ENCODE data around the gene TACC3. TPM values are rescaled to one million over a fixed set of nuclear protein-coding genes. Genes with fewer than 3 reads are reported as not detected.

Gene TACC3
- total and polyA plus RNA-seq, 2 experiments from 2014 or later, result 9.7 to 18.2 TPM

GRCh38 chr4:1740021-1740545 lies 18.8 kb downstream of the TACC3 start:
- no peak overlapping the region for H3K9ac ChIP-seq
- H3K9me2 ChIP-seq (ENCODE audit: insufficient read depth), result no peaks in the 10 kb centered on the region
- H3K27ac ChIP-seq, result no peak overlapping the region
- 96 to 98% methylated on average over 17 to 22 of the region's 22 CpGs for WGBS, 2 experiments (ENCODE audit: low coverage in 1 of 2, low lambda C conversion rate in 2 of 2, missing lambda C conversion rate in 2 of 2)
- no peaks in the 10 kb centered on the region for H3K9me3 ChIP-seq (ENCODE audit: low read depth)
- no peaks in the 10 kb centered on the region for H3K79me2 ChIP-seq (ENCODE audit: insufficient read depth)
- no peaks in the 10 kb centered on the region for H4K20me1 ChIP-seq (ENCODE audit: insufficient read depth)
- no peak overlapping the region for H2AFZ ChIP-seq
- H3K4me2 ChIP-seq (ENCODE audit: unreplicated experiment), result no peak overlapping the region
- no peaks in the 10 kb centered on the region for H3K27me3 ChIP-seq (replicated peaks; ENCODE audit: insufficient read depth)
- no peak for DNase-seq
- H3F3A ChIP-seq (ENCODE audit: insufficient read depth), result no peaks in the 10 kb centered on the region
- no peak overlapping the region for H3K4me3 ChIP-seq
- in situ Hi-C loops (cut with MboI), result loop anchor here (5.0 kb wide), 1 partner anchor 72 kb away; no protein-coding TSS in a partner anchor
- peaks cover 17% of the 10 kb centered on the region for H3K36me3 ChIP-seq (ENCODE audit: low read depth)
- no peaks in the 10 kb centered on the region for H3K4me1 ChIP-seq (ENCODE audit: insufficient read depth)
- no peak for TF ChIP-seq EZH2 (IDR thresholded peaks at IDR 0.05; ENCODE audit: insufficient read depth, poor library complexity, severe bottlenecking)
- no peak for TF ChIP-seq EZH2phosphoT487 (IDR thresholded peaks at IDR 0.05; ENCODE audit: insufficient read depth, low read depth)

- no peaks in the 10 kb centered on the region for H3K4me1 ChIP-seq (ENCODE audit: insufficient read depth)
- no peaks in the 10 kb centered on the region for H4K20me1 ChIP-seq (ENCODE audit: insufficient read depth)
- no peak overlapping the region for H3K4me3 ChIP-seq
- peaks cover 17% of the 10 kb centered on the region for H3K36me3 ChIP-seq (ENCODE audit: low read depth)
- H3K9ac ChIP-seq, result no peak overlapping the region
- TF ChIP-seq EZH2phosphoT487 (IDR thresholded peaks at IDR 0.05; ENCODE audit: insufficient read depth, low read depth), result no peak
- no peak for TF ChIP-seq EZH2 (IDR thresholded peaks at IDR 0.05; ENCODE audit: insufficient read depth, poor library complexity, severe bottlenecking)
- H3K9me3 ChIP-seq (ENCODE audit: low read depth), result no peaks in the 10 kb centered on the region
- no peak overlapping the region for H3K27ac ChIP-seq
- in situ Hi-C loops (cut with MboI), result loop anchor here (5.0 kb wide), 1 partner anchor 71 kb away; no protein-coding TSS in a partner anchor
- no peaks in the 10 kb centered on the region for H3F3A ChIP-seq (ENCODE audit: insufficient read depth)
- no peak for DNase-seq
- no peaks in the 10 kb centered on the region for H3K27me3 ChIP-seq (replicated peaks; ENCODE audit: insufficient read depth)
- no peaks in the 10 kb centered on the region for H3K79me2 ChIP-seq (ENCODE audit: insufficient read depth)
- H3K4me2 ChIP-seq (ENCODE audit: unreplicated experiment), result no peak overlapping the region
- WGBS, 2 experiments (ENCODE audit: low coverage in 1 of 2, low lambda C conversion rate in 2 of 2, missing lambda C conversion rate in 2 of 2), result 93 to 95% methylated on average over 17 of the region's 17 CpGs
- no peaks in the 10 kb centered on the region for H3K9me2 ChIP-seq (ENCODE audit: insufficient read depth)
- H2AFZ ChIP-seq, result no peak overlapping the region
These were observed 19.9 kb downstream of the TACC3 start for GRCh38 chr4:1741208-1741607.

- H4K20me1 ChIP-seq (ENCODE audit: insufficient read depth), result no peaks in the 10 kb centered on the region
- H3K9ac ChIP-seq, result no peak overlapping the region
- H3K9me3 ChIP-seq (ENCODE audit: low read depth), result no peaks in the 10 kb centered on the region
- no peaks in the 10 kb centered on the region for H3K4me1 ChIP-seq (ENCODE audit: insufficient read depth)
- no peak overlapping the region for H3K4me2 ChIP-seq (ENCODE audit: unreplicated experiment)
- H3K79me2 ChIP-seq (ENCODE audit: insufficient read depth), result no peaks in the 10 kb centered on the region
- no peak overlapping the region for H3K27ac ChIP-seq
- no peaks in the 10 kb centered on the region for H3K27me3 ChIP-seq (replicated peaks; ENCODE audit: insufficient read depth)
- DNase-seq, result no peak
- WGBS, 2 experiments (ENCODE audit: low coverage in 1 of 2, low lambda C conversion rate in 2 of 2, missing lambda C conversion rate in 2 of 2), result 69 to 72% methylated on average over 12 of the region's 12 CpGs
- H3K9me2 ChIP-seq (ENCODE audit: insufficient read depth), result no peaks in the 10 kb centered on the region
- no peak overlapping the region for H3K4me3 ChIP-seq
- no peak for TF ChIP-seq EZH2phosphoT487 (IDR thresholded peaks at IDR 0.05; ENCODE audit: insufficient read depth, low read depth)
- TF ChIP-seq EZH2 (IDR thresholded peaks at IDR 0.05; ENCODE audit: insufficient read depth, poor library complexity, severe bottlenecking), result no peak
- H3F3A ChIP-seq (ENCODE audit: insufficient read depth), result no peaks in the 10 kb centered on the region
- in situ Hi-C loops (cut with MboI), result loop anchor here (5.0 kb wide), 1 partner anchor 69 kb away; no protein-coding TSS in a partner anchor
- no peak overlapping the region for H2AFZ ChIP-seq
- H3K36me3 ChIP-seq (ENCODE audit: low read depth), result peaks cover 2% of the 10 kb centered on the region
These were observed 22.2 kb downstream of the TACC3 start for GRCh38 chr4:1743551-1743950.

GRCh38 chr4:1743975-1744374 lies 22.7 kb downstream of the TACC3 start:
- H3K79me2 ChIP-seq (ENCODE audit: insufficient read depth), result no peaks in the 10 kb centered on the region
- DNase-seq, result no peak
- H2AFZ ChIP-seq, result no peak overlapping the region
- no peak overlapping the region for H3K4me2 ChIP-seq (ENCODE audit: unreplicated experiment)
- TF ChIP-seq EZH2 (IDR thresholded peaks at IDR 0.05; ENCODE audit: insufficient read depth, poor library complexity, severe bottlenecking) (no peak), EZH2phosphoT487 (IDR thresholded peaks at IDR 0.05; ENCODE audit: insufficient read depth, low read depth) (no peak)
- H3K27me3 ChIP-seq (replicated peaks; ENCODE audit: insufficient read depth), result no peaks in the 10 kb centered on the region
- in situ Hi-C loops (cut with MboI), result loop anchor here (5.0 kb wide), 1 partner anchor 68 kb away; no protein-coding TSS in a partner anchor
- H3K4me1 ChIP-seq (ENCODE audit: insufficient read depth), result no peaks in the 10 kb centered on the region
- no peaks in the 10 kb centered on the region for H3F3A ChIP-seq (ENCODE audit: insufficient read depth)
- WGBS, 2 experiments (ENCODE audit: low coverage in 1 of 2, low lambda C conversion rate in 2 of 2, missing lambda C conversion rate in 2 of 2), result 98 to 100% methylated on average over 6 of the region's 6 CpGs
- no peak overlapping the region for H3K27ac ChIP-seq
- H3K36me3 ChIP-seq (ENCODE audit: low read depth), result no peaks in the 10 kb centered on the region; the same call in 1 of the 2 replicates
- H4K20me1 ChIP-seq (ENCODE audit: insufficient read depth), result no peaks in the 10 kb centered on the region
- H3K4me3 ChIP-seq, result no peak overlapping the region
- H3K9me2 ChIP-seq (ENCODE audit: insufficient read depth), result no peaks in the 10 kb centered on the region
- H3K9ac ChIP-seq, result no peak overlapping the region
- no peaks in the 10 kb centered on the region for H3K9me3 ChIP-seq (ENCODE audit: low read depth)

All from GM23248 (cell line).